Subcutaneous adipose tissue (tissue), 4 donors: Measurements from ENCODE around the gene ZNF26. TPM values are rescaled to one million over a fixed set of nuclear protein-coding genes. Genes with fewer than 3 reads are reported as not detected.

Source experiments
- CTCF ChIP-seq: fragments of 450-650 bp; IDR thresholded peaks from one replicate; pipeline ENCODE4 v1.5.1; 2016; ENCODE audit warnings: low read depth, mild to moderate bottlenecking, control low read depth, antibody characterized with exemption, moderate library complexity
- total RNA-seq, 4 donors: library from RNA; depleted of rRNA; stranded (reverse); fragments of >200 nt; gene quantifications; one replicate each; pipeline ENCODE4 v1.1.0, GENCODE V29; 2016

The ZNF26 gene
- total RNA-seq, 4 donors from 2014 or later, result 3.9 to 19.0 (median 13.8) TPM

GRCh38 chr12:132953163-132953425 lies 33.1 kb upstream of the ZNF26 start:
- no peak for TF ChIP-seq CTCF

- TF ChIP-seq CTCF, result no peak
Measured at GRCh38 chr12:132953771-132954170, 32.4 kb upstream of the ZNF26 start.

- TF ChIP-seq CTCF, result no peak
Measured at GRCh38 chr12:132954471-132955048, 31.6 kb upstream of the ZNF26 start.

- no peak for TF ChIP-seq CTCF
Measured at GRCh38 chr12:132955094-132956010, 30.8 kb upstream of the ZNF26 start.

- TF ChIP-seq CTCF, result no peak
Measured at GRCh38 chr12:132956011-132956788, 30.0 kb upstream of the ZNF26 start, which contains the start of gene ZNF605. ZNF605 (minus strand) TSS chr12:132956306; CDS start chr12:132945635, 10,671 bp downstream.

GRCh38 chr12:132965796-132966195 lies 20.4 kb upstream of the ZNF26 start:
- no peak for TF ChIP-seq CTCF
